Heart left ventricle (tissue), 13 donors: ENCODE data around the gene VWA8.

Experiments used
- CTCF ChIP-seq, 12 donors: fragments of 200-600 bp; sonication (generic) in 4 of 12; IDR thresholded peaks; one replicate each; pipeline versions ENCODE4 v1.5.0 to v1.8.0; 2018 to 2022; ENCODE audit warnings: antibody characterized with exemption in 12 of 12, mild to moderate bottlenecking in 5 of 12
- POLR2A ChIP-seq, 2 donors: fragments of 450-650 bp; IDR thresholded peaks; one replicate each; pipeline ENCODE4 v1.6.1; 2017; ENCODE audit warnings: antibody characterized with exemption in 2 of 2, mild to moderate bottlenecking in 2 of 2, moderate library complexity in 2 of 2
- donor health status: ischemic (EF 13 %, LVEDD 7.1; RV severe dilation, severe dysfunction).
- donor health status: DM: no; HTN: yes; CAD: no.
- donor health status: DM: no; HTN: no; CAD: no.
- donor health status: ischemic (EF 25% LVEDD 6.9; RV normal size, moderate dysfunction).
- donor health status: ischemic (EF 25% LVEDD 5.7; RV mildly dilated, moderate dysfunction).
- donor health status: ischemic (EF 35%, LVEDD 5.7; RV mildly dilated, moderate dysfunction).
- donor health status: nonischemic (EF 11% LVEDD 7.7; RV severe dilation, severe dysfunction).
- donor health status: DM: yes; HTN: yes; CAD: no.
- donor health status: PGD.
- donor health status: ischemic (EF 29% LVEDD 5.4; RV normal size, mild dysfunction).
- donor health status: nonischemic (EF 23%, LVEDD 6.1; RV moderate dilation, normal function).

- TF ChIP-seq CTCF (IDR thresholded peaks at IDR 0.05), result no peak
- no peak for TF ChIP-seq POLR2A (IDR thresholded peaks at IDR 0.05)
Observed at GRCh38 chr13:41900918-41901317, 60.0 kb downstream of the VWA8 start.
